Measurements from ENCODE around the gene PPEF1. TPM values are rescaled to one million over a fixed set of nuclear protein-coding genes. Genes with fewer than 3 reads are reported as not detected.

Gene PPEF1
- total RNA-seq, 1 donor from 2014 or later, result not detected

DNA sequence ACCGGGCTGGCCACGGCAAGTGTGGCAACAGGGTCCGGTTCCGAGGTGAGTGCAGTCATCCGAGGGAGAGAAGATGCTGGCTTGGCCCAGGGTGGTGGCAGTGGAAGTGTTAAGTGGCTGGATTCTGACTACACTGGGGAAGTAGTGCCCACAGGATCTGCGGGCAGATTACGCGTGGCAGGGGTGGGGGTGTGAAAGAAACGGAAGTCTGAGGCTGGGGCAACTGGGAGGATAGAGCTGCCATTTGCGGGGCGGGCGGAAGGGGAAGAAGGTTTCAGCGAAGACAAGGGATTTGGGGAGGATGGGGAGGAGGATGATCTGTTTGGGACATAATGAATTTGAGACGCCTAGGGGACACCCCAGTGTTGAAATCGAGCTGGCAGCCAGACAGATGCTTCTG is 40.8 kb upstream of the PPEF1 start:
- no peak for FAIRE-seq
- Mint-ChIP-seq H3K9me3 (ENCODE audit: unreplicated experiment) (no peaks in the 10 kb centered on the region), H3K4me1 (ENCODE audit: low read depth, unreplicated experiment) (no peaks in the 10 kb centered on the region)

DNA sequence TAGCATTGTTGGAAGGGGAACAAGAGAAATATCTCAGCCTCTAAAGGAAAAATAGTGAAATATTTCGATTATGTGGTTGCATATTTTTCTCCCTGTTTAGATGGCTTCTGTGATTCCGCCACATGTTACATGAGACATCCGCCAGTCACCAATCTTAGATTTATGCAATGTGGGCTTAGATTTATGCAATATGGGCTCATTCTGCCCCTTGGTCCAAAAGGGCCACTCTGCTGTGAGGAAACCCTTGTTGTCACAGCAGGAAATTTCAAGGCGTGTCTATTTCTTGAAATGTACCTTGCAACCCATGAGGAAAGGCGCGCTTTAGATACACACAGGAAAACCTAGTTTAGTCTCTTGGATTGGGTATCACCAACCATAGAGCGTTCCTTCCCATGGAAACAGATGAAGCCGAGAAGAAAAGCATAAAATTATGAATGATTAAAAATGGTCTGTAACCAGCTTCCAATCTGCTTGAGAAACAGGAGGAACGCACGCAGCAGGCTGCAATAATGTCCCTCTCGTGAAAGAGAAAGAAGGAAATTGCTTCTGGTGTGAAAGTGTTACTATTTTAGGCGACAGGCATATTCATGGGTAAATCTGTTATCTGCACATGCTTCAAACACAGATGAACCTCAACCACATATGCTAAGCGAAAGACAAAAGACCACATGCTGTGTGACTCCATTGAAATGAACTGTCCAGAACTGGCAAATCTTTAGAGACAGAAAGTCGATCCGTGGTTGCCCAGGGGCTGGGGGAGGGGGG is 39.2 kb upstream of the PPEF1 start:
- H3K4me1 ChIP-seq (ENCODE audit: insufficient read depth, low read length), result no peaks in the 10 kb centered on the region
- TF ChIP-seq CTCF (IDR thresholded peaks at IDR 0.05; ENCODE audit: insufficient read depth, low read depth, low read length) (no peak), EZH2 (IDR thresholded peaks at IDR 0.05; ENCODE audit: insufficient read depth, low read length) (no peak)
- H4K20me1 ChIP-seq (ENCODE audit: insufficient read depth, low read length), result no peaks in the 10 kb centered on the region
- H3K9me3 ChIP-seq (ENCODE audit: insufficient read depth, low read depth, low read length), result no peaks in the 10 kb centered on the region
- H3K4me3 ChIP-seq (ENCODE audit: insufficient read depth, low read depth, low read length), result no peak overlapping the region
- no peaks in the 10 kb centered on the region for H3K27me3 ChIP-seq (ENCODE audit: insufficient read depth, low read length)
- H3K4me2 ChIP-seq (ENCODE audit: low read length), result no peak overlapping the region
- peak; percentile 80 for FAIRE-seq
- no peak for DNase-seq (ENCODE audit: low read depth)
- H3K79me2 ChIP-seq (ENCODE audit: insufficient read depth, low read length), result no peaks in the 10 kb centered on the region
- no peaks in the 10 kb centered on the region for H3K36me3 ChIP-seq (ENCODE audit: insufficient read depth, low read length)
- H2AFZ ChIP-seq (ENCODE audit: low read depth, low read length), result no peak overlapping the region
- H3K4me3 Mint-ChIP-seq (ENCODE audit: unreplicated experiment), result no peak overlapping the region
- no peak overlapping the region for H3K9ac ChIP-seq (ENCODE audit: low read length)
- no peak overlapping the region for H3K27ac ChIP-seq (ENCODE audit: low read depth, low read length)
- no peaks in the 10 kb centered on the region for H3K9me3 Mint-ChIP-seq (ENCODE audit: unreplicated experiment)
- no peaks in the 10 kb centered on the region for H3K4me1 Mint-ChIP-seq (ENCODE audit: low read depth, unreplicated experiment)
- H3K36me3 Mint-ChIP-seq (ENCODE audit: low read depth, unreplicated experiment), result no peaks in the 10 kb centered on the region
- no peaks in the 10 kb centered on the region for H3K27me3 Mint-ChIP-seq (ENCODE audit: low read depth, unreplicated experiment)
- no peak overlapping the region for H3K27ac Mint-ChIP-seq (ENCODE audit: unreplicated experiment)

More for the DNA sequence above, 40.8 kb upstream of the PPEF1 start:
- H3K4me2 ChIP-seq (ENCODE audit: low read length), result no peak overlapping the region
- no peaks in the 10 kb centered on the region for H4K20me1 ChIP-seq (ENCODE audit: insufficient read depth, low read length)
- no peaks in the 10 kb centered on the region for H3K27me3 ChIP-seq (ENCODE audit: insufficient read depth, low read length)
- no peak for DNase-seq (ENCODE audit: low read depth)
- no peak overlapping the region for H3K4me3 ChIP-seq (ENCODE audit: insufficient read depth, low read depth, low read length)
- no peak overlapping the region for H3K9ac ChIP-seq (ENCODE audit: low read length)
- H3K36me3 ChIP-seq (ENCODE audit: insufficient read depth, low read length), result no peaks in the 10 kb centered on the region
- H3K27ac ChIP-seq (ENCODE audit: low read depth, low read length), result no peak overlapping the region
- H3K36me3 Mint-ChIP-seq (ENCODE audit: low read depth, unreplicated experiment), result no peaks in the 10 kb centered on the region
- no peak for TF ChIP-seq EZH2 (IDR thresholded peaks at IDR 0.05; ENCODE audit: insufficient read depth, low read length)
- no peak for TF ChIP-seq CTCF (IDR thresholded peaks at IDR 0.05; ENCODE audit: insufficient read depth, low read depth, low read length)
- H2AFZ ChIP-seq (ENCODE audit: low read depth, low read length), result no peak overlapping the region
- no peak overlapping the region for H3K4me3 Mint-ChIP-seq (ENCODE audit: unreplicated experiment)
- H3K79me2 ChIP-seq (ENCODE audit: insufficient read depth, low read length), result no peaks in the 10 kb centered on the region
- no peak overlapping the region for H3K27ac Mint-ChIP-seq (ENCODE audit: unreplicated experiment)
- no peaks in the 10 kb centered on the region for H3K27me3 Mint-ChIP-seq (ENCODE audit: low read depth, unreplicated experiment)
- no peaks in the 10 kb centered on the region for H3K4me1 ChIP-seq (ENCODE audit: insufficient read depth, low read length)
- no peaks in the 10 kb centered on the region for H3K9me3 ChIP-seq (ENCODE audit: insufficient read depth, low read depth, low read length)

DNA sequence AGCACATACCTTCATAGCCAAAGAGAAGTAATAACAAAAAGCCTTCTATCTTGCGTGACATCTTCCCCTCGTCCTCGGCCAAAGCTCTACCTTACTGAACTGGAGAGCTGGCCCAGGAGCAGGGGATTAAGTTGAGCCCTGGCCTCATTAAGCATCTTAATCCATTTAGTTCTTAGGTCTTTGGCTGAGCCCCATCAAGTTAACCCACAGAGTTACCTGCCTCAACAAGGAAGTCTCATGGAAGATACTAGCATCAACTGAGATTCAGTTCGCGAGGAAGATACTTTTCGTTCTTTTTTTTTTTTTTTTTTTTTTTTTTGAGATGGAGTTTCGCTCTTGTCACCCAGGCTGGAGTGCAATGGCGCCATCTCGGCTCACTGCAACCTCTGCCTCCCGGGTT is 35.4 kb upstream of the PPEF1 start, which contains the start of gene RS1:
Gene RS1 (minus strand): TSS at position 101 of the 400 bp plus-strand sequence. CDS start 40 bp downstream, at position 61.
- no peaks in the 10 kb centered on the region for H4K20me1 ChIP-seq (ENCODE audit: insufficient read depth, low read length)
- H2AFZ ChIP-seq (ENCODE audit: low read depth, low read length), result no peak within 1 kb of the TSS
- DNase-seq (ENCODE audit: low read depth) (no peak), FAIRE-seq (no peak)
- H3K36me3 ChIP-seq (ENCODE audit: insufficient read depth, low read length), result no peaks in the 10 kb centered on the region
- Mint-ChIP-seq H3K4me1 (ENCODE audit: low read depth, unreplicated experiment) (no peaks in the 10 kb centered on the region), H3K4me3 (ENCODE audit: unreplicated experiment) (peak within 1 kb of the TSS; percentile 57), H3K36me3 (ENCODE audit: low read depth, unreplicated experiment) (no peaks in the 10 kb centered on the region), H3K27ac (ENCODE audit: unreplicated experiment) (no peak within 1 kb of the TSS), H3K27me3 (ENCODE audit: low read depth, unreplicated experiment) (no peaks in the 10 kb centered on the region), H3K9me3 (ENCODE audit: unreplicated experiment) (no peaks in the 10 kb centered on the region)
- no peak within 1 kb of the TSS for H3K27ac ChIP-seq (ENCODE audit: low read depth, low read length)
- no peak within 1 kb of the TSS for H3K9ac ChIP-seq (ENCODE audit: low read length)
- no peak within 1 kb of the TSS for H3K4me3 ChIP-seq (ENCODE audit: insufficient read depth, low read depth, low read length)
- no peaks in the 10 kb centered on the region for H3K27me3 ChIP-seq (ENCODE audit: insufficient read depth, low read length)
- TF ChIP-seq EZH2 (IDR thresholded peaks at IDR 0.05; ENCODE audit: insufficient read depth, low read length), result no peak
- TF ChIP-seq CTCF (IDR thresholded peaks at IDR 0.05; ENCODE audit: insufficient read depth, low read depth, low read length), result no peak
- H3K4me2 ChIP-seq (ENCODE audit: low read length), result no peak within 1 kb of the TSS
- H3K4me1 ChIP-seq (ENCODE audit: insufficient read depth, low read length), result no peaks in the 10 kb centered on the region
- no peaks in the 10 kb centered on the region for H3K79me2 ChIP-seq (ENCODE audit: insufficient read depth, low read length)
- no peaks in the 10 kb centered on the region for H3K9me3 ChIP-seq (ENCODE audit: insufficient read depth, low read depth, low read length)
